CD4-positive, alpha-beta T cell treated with Interferon alpha-2 for 1 hour (primary cell): ENCODE measurements around the gene KIDINS220.
A peak's percentile ranks its signal among the peaks of the same experiment; 100 is the strongest.

Source experiments
- DNase-seq, 2 donors: peaks; one replicate each; pipeline ENCODE4 v3.0.0-alpha.2; 2020 to 2022

Gene KIDINS220

GRCh38 chr2:8836971-8837794, at the start of gene KIDINS220:
TSS of gene KIDINS220 (minus strand) at chr2:8837613. CDS start at chr2:8827093, 10,520 bp downstream.
- peak; percentile 87 to 91 for DNase-seq

- DNase-seq = no peak
Measured at GRCh38 chr2:8886876-8887275, 49.5 kb upstream of the KIDINS220 start.

GRCh38 chr2:8886202-8886518, 48.7 kb upstream of the KIDINS220 start:
- DNase-seq = no peak

GRCh38 chr2:8885449-8886201, 48.2 kb upstream of the KIDINS220 start:
- no peak for DNase-seq

DNA sequence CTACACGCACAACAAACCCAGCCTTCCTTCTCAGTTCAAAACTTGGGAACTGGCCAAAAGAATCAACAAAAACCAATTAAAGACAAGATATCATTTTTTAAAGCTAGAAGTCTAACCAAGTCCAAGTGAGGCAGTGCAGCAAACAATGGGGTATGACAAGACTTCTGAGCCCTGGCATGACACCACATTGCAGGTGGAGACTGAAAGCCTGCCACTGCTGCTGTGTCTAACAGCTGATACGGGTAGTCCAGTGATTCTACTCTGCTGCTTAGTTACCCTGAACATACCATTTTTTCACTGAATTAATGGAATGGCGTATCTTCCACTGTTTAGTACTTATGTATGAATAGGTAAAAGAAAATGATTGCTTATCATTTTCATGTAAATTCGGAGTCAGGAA, 47.4 kb upstream of the KIDINS220 start:
- DNase-seq = no peak

DNA sequence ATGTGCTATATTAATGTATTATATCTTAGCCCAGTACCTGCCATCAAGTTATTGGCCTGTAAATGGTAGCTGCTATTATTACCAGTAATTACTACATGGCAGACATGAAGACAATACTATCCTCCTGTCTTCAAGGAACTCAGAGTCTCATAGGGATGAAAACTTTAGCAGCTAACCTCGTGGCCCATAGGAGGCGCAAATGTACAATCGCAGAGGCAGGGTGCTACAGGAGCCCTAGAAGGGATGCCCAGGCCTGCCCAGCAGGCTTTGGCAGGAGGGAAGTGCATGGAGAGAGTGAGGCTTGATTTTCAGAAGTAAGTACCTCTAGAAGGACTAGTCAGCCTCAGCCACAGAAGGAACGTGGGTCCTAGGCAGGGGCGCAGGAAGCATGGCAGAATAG, 44.7 kb upstream of the KIDINS220 start:
- no peak for DNase-seq

DNA sequence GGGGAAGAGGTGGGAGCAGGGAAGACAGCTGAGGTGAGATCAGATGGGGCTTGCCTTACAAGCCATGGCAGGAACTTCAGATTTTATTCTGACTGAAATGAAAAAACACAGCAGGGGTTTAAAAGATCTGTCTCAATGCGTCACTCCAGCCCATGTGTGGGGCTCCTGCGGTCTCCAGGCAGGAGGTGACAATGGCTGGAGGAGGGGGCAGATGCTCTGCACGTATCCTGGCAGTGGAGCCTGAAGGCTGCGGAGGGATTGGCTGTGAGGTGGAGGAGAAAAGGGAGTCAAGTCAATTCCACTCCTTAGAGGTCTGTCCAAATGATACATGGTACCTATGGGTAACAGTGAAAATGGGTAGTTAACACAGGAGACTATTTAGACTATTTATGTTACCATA, 40.5 kb upstream of the KIDINS220 start:
- DNase-seq = no peak

DNA sequence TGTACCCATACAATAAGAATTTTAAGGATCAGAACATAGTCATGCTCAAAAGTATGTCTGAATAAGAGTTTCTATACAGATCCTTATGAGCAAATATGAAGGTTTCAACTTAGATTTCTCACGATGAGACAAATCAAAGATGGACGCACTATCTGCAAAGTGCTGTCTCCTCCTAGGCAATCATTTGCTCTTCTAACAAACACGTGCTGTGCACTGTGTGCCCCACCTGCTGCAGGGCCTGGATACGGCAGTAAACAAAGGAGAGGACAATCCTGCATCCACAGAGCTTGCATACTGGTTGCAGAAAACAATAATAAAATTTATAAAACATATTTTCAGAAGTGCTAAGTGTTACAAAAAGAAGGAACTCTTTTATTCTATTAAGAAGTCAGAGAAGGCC, 39.9 kb upstream of the KIDINS220 start:
- no peak for DNase-seq

- no peak for DNase-seq
Measured at GRCh38 chr2:8876628-8877027, 39.2 kb upstream of the KIDINS220 start.

- DNase-seq = peak in 1 of 2 donors; percentile 36
Measured at GRCh38 chr2:8872821-8873432, 35.5 kb upstream of the KIDINS220 start.

GRCh38 chr2:8870441-8870840, 33.0 kb upstream of the KIDINS220 start:
- DNase-seq = no peak

DNA sequence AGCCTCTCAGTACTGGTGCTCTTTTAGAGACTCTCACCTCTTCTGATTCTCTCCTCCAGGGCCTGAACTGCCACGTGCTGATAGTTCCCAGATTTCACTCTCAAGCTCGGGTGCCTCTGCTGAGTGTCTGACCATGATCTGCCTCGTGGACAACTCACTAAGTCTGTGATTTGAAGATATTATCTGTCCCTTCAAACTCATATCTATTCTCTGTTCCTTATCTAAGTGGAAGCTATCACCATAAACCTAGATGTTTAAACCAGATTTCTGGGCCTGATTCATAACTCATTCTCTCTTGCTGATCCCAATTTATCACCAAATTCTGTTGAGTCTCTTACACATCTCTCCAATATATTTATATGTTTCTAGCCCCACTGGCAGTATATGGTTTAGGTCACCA, 29.9 kb upstream of the KIDINS220 start:
- no peak for DNase-seq

DNA sequence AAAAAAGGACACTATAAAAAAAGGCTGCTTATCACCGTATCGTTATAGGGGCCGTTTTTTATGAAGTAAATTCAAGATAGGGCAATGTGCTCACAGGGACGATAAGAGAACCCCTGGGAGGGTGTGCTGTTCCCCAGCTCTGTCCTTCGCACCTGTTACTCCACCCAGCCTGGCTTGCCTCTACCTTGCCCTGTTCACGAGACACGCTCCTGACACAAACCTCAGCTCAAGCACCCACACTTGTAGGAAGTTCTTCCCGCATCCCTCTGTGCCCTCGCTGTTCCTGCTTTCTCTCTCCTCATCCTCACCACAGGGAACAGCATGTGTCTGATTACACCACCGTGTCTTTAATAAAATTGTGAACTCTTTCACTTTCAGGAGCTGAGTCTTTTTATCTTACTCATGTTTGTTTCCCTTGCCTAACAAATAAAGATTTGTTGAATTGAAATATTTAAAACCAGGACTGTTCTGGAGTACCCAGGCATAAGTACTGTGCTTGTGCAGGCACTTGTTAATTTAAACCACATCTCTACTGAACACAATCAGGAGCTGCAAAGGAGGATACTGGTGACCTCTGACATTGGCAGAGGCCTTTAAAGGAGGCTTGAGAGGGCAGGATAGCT, 26.0 kb upstream of the KIDINS220 start:
- no peak for DNase-seq

DNA sequence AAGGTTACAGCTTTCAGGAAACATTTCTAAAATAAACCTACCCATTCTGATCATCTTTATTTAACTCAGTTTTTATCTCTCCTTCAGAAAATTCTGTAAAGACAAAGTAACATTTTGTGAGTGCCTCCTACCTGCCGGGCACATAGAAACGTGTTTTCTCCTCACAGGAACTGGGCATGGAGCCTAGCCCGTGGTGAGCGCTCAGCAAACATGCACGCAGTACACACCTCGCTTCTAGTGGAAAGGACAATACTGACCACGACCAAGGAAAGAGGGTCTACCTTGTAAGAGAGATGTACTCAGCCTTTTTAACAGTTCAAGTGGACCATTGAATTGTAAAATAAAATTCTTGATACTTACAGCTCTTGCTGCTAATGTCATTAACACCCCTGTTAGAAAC, 24.8 kb upstream of the KIDINS220 start:
- DNase-seq = no peak

- no peak for DNase-seq
Measured at GRCh38 chr2:8861797-8862196, 24.4 kb upstream of the KIDINS220 start.

DNA sequence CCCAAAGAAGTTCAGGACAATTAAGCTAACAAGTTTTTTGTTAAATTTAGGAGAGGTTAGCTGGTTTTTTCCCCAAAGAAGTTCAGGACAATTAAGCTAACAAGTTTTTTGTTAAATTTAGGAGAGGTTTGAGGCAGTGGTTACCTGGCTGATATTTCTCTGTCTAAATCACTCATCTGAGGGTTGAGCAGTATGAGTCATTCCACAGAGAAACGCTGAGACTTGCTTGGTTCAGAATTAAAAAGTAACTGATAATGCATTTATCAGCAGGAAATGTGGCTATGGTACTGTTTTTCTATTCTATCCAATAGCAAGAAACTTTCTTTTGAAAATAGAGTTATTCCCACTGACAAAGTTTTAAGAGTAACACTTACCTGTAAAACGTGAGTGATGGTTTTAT, 22.8 kb upstream of the KIDINS220 start:
- DNase-seq = no peak

GRCh38 chr2:8858910-8859309, 21.5 kb upstream of the KIDINS220 start:
- DNase-seq = no peak

DNA sequence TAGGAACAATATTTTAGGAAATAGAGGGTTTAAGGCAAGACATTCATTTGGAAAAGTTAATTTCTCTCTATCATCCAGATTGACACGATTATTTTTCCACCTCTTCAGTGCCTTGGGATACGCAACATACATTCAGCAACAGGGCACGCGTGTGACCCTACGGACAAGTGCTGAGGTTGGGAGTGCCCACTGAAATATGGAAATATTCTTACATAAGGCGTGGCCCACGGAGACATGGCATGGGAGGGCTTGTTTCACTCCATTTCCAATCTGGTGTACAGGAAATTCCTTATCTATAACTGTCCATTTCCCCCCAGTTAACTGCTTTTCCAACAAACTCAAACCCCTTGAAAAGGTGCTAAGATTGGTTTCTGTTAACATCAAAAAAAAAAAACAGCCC, 20.9 kb upstream of the KIDINS220 start:
- no peak for DNase-seq

- no peak for DNase-seq
Measured at GRCh38 chr2:8857709-8858108, 20.3 kb upstream of the KIDINS220 start.

DNA sequence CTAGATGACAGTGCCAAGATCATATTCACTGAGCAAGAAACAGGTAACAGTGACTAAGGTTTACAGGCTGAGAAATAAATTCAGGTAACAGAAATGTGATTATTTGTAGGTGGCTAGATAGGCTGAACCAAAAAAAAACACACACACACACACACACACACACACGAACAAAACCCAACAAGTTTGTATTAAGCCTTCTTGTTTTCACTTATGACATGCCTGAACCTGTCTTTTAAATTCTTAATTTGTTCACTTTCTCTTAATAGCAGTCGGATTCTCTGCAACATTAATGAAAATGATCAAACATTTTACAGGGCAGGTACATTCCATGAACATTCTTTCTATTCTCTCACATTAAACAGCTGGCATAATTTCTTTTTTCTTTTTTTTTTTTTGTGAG, 18.8 kb upstream of the KIDINS220 start:
- DNase-seq = no peak

DNA sequence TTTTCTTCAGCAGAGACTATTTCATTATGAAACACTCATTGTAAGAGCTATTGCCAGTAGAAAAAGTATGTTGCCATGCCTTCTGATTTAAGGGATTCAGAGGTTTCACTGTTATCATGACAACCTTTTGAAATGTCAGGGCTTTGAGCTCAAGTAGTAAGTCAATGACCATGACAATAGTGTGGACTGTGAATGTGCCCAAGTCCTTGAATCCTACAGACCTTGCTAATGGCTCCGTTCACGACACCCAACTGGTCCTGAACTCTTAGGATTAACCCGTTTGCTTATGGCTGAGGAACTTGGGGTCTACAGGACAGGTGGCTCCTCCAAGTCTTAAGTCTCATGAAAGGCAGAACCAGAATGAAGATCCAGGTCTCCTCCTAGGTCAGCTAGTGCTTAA, 17.6 kb upstream of the KIDINS220 start:
- no peak for DNase-seq

DNA sequence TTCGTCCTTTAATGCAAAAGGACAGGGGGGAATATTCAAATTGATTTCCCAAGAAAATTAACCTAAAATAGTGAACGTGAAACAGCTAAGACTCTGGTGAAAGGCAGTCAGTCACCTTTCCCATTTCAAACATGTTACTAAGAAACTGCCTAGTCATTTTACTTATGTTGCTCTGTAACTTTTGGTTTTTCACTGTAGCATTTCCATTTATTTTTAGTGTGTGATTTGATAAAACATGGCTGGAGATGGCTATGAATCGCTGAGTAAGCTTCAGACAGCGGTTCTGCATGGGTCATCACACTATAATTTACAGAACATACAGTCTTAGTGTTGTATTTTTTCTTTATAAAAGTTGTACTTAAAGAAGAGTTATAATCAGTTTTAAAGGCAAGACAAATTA, 16.0 kb upstream of the KIDINS220 start:
- DNase-seq = no peak

GRCh38 chr2:8851811-8852560, 14.6 kb upstream of the KIDINS220 start:
- no peak for DNase-seq
